ENCODE measurements around the gene CCND2. TPM values are rescaled to one million over a fixed set of nuclear protein-coding genes. Genes with fewer than 3 reads are reported as not detected.

The CCND2 gene
- total and polyA plus RNA-seq, 2 of the 4 experiments (the other 2 are of a cell fraction): 1.1 to 2.3 TPM

- H3K4me3 ChIP-seq (ENCODE audit: insufficient read depth, low read depth, low read length): no peak overlapping the region
- H3K4me1 ChIP-seq (ENCODE audit: control insufficient read depth, insufficient read depth, low read length): no peaks in the 10 kb centered on the region
- no peak overlapping the region for H3K27ac ChIP-seq (ENCODE audit: insufficient read depth, low read length)
- H2BK20ac ChIP-seq (ENCODE audit: low read depth, low read length): no peak overlapping the region
- in situ Hi-C loops (cut with MboI; ENCODE audit: low sequenced_read_pairs) (no loop called here), intact Hi-C loops (cut with micrococcal nuclease) (no loop called here), dilution Hi-C loops (cut with HindIII; ENCODE audit: low sequenced_read_pairs, unreplicated experiment) (no loop called here)
- no peaks in the 10 kb centered on the region for H3K36me3 ChIP-seq (ENCODE audit: control insufficient read depth, insufficient read depth, low read length)
- H4K20me1 ChIP-seq (ENCODE audit: insufficient read depth, low read length): no peaks in the 10 kb centered on the region
- H4K5ac ChIP-seq (ENCODE audit: low read depth, low read length): no peak overlapping the region
- H2BK15ac ChIP-seq (ENCODE audit: low read depth, low read length): no peak overlapping the region
- H3K27me3 ChIP-seq (ENCODE audit: control insufficient read depth, insufficient read depth, low read length): peaks cover 8% of the 10 kb centered on the region; the same call in 1 of the 2 replicates
- H4K8ac ChIP-seq (ENCODE audit: low read depth in 2 of 2, low read length in 2 of 2): no peak overlapping the region
- H2BK120ac ChIP-seq (ENCODE audit: low read depth, low read length): no peak overlapping the region
- H2AK5ac ChIP-seq (ENCODE audit: low read depth, low read length): no peak overlapping the region
- DNase-seq: no peak
- H3K4ac ChIP-seq (ENCODE audit: low read depth, low read length): no peak overlapping the region
- H3K9me1 ChIP-seq (ENCODE audit: insufficient read depth, low read length): no peaks in the 10 kb centered on the region
- no TSS peak for BruUV-seq (replicated peaks)
- no peak overlapping the region for H4K91ac ChIP-seq (ENCODE audit: insufficient read depth, low read depth, low read length)
- WGBS, 2 experiments (ENCODE audit: extremely low coverage in 2 of 2, insufficient read length in 1 of 2): no CpG with 5 or more reads among the region's 2 CpGs
- ATAC-seq (ENCODE audit: low read depth): no peak
- H3K9ac ChIP-seq (ENCODE audit: low read depth, low read length): no peak overlapping the region
- ChIA-PET POLR2A (ENCODE audit: unreplicated experiment) (no interaction called here), CTCF (no interaction called here)
- H3K4me2 ChIP-seq (ENCODE audit: low read depth, low read length): no peak overlapping the region
- no peak overlapping the region for H2BK5ac ChIP-seq (ENCODE audit: low read depth, low read length, poor library complexity, severe bottlenecking)
- no peak overlapping the region for H2AK9ac ChIP-seq (replicated peaks; ENCODE audit: low read depth, low read length, poor library complexity)
- H3K23ac ChIP-seq (ENCODE audit: low read depth, low read length): no peak overlapping the region
- no peak overlapping the region for H3K18ac ChIP-seq (ENCODE audit: low read depth, low read length)
- no peak overlapping the region for H3K56ac ChIP-seq (ENCODE audit: extremely low read depth, insufficient read depth, low read length)
- no peaks in the 10 kb centered on the region for H3K79me1 ChIP-seq (ENCODE audit: low read depth in 1 of 2, low read length in 2 of 2)
- TF ChIP-seq MXI1 (IDR thresholded peaks at IDR 0.05; ENCODE audit: borderline replicate concordance, low read depth, low read length): no peak
- TF ChIP-seq ELK1 (IDR thresholded peaks at IDR 0.05; ENCODE audit: borderline replicate concordance, low read depth, low read length): no peak
- TF ChIP-seq RCOR1 (IDR thresholded peaks at IDR 0.05; ENCODE audit: insufficient replicate concordance, low read length): no peak
- TF ChIP-seq, protein P1, sequence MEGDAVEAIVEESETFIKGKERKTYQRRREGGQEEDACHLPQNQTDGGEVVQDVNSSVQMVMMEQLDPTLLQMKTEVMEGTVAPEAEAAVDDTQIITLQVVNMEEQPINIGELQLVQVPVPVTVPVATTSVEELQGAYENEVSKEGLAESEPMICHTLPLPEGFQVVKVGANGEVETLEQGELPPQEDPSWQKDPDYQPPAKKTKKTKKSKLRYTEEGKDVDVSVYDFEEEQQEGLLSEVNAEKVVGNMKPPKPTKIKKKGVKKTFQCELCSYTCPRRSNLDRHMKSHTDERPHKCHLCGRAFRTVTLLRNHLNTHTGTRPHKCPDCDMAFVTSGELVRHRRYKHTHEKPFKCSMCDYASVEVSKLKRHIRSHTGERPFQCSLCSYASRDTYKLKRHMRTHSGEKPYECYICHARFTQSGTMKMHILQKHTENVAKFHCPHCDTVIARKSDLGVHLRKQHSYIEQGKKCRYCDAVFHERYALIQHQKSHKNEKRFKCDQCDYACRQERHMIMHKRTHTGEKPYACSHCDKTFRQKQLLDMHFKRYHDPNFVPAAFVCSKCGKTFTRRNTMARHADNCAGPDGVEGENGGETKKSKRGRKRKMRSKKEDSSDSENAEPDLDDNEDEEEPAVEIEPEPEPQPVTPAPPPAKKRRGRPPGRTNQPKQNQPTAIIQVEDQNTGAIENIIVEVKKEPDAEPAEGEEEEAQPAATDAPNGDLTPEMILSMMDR (conservative IDR thresholded peaks at IDR 0.05; ENCODE audit: low read depth, low read length): no peak
- no peak for TF ChIP-seq CHD1 (IDR thresholded peaks at IDR 0.05; ENCODE audit: low read depth, low read length)
- TF ChIP-seq BHLHE40 (IDR thresholded peaks at IDR 0.05; ENCODE audit: low read depth, low read length): no peak
- no peak for TF ChIP-seq RFX5 (IDR thresholded peaks at IDR 0.05; ENCODE audit: low read depth, low read length)
- no peak for TF ChIP-seq FOS (IDR thresholded peaks at IDR 0.05; ENCODE audit: low read depth, low read length)
- no peak overlapping the region for H3K14ac ChIP-seq (replicated peaks; ENCODE audit: low read depth, low read length)
- H2AFZ ChIP-seq (replicated peaks; ENCODE audit: low read length, poor library complexity): no peak overlapping the region
- H3K9me3 ChIP-seq (ENCODE audit: control insufficient read depth, insufficient read depth, low read length): no peaks in the 10 kb centered on the region
These were observed 21.6 kb upstream of the CCND2 start for GRCh38 chr12:4251967-4252366.

Measured in IMR-90 (cell line).